Progenitor cell of endocrine pancreas (in vitro differentiated cells): ENCODE data around the gene CYB5R4. TPM values are rescaled to one million over a fixed set of nuclear protein-coding genes. Genes with fewer than 3 reads are reported as not detected.
A peak's percentile ranks its signal among the peaks of the same experiment; 100 is the strongest.

Source experiments
- DNase-seq: peaks from one replicate; pipeline ENCODE4 v3.0.0; 2021; ENCODE audit warnings: low spot score; ENCODE audit not compliant: unreplicated experiment
- H3K27ac Mint-ChIP-seq: 2 replicates; pipeline ENCODE4 v1.8.0; 2021; ENCODE audit warnings: mild to moderate bottlenecking, moderate library complexity, mixed read lengths
- H3K27me3 Mint-ChIP-seq: 2 replicates; pipeline ENCODE4 v1.8.0; 2021; ENCODE audit warnings: mixed read lengths
- H3K36me3 Mint-ChIP-seq: 2 replicates; pipeline ENCODE4 v1.8.0; 2022; ENCODE audit warnings: mixed read lengths; ENCODE audit not compliant: insufficient read depth
- H3K4me1 Mint-ChIP-seq: 2 replicates; pipeline ENCODE4 v1.8.0; 2021; ENCODE audit warnings: low read depth, mixed read lengths
- H3K4me3 Mint-ChIP-seq: 2 replicates; pipeline ENCODE4 v1.8.0; 2021; ENCODE audit warnings: low read depth, mild to moderate bottlenecking, moderate library complexity, mixed read lengths
- H3K9me3 Mint-ChIP-seq: 2 replicates; pipeline ENCODE4 v1.8.0; 2021; ENCODE audit warnings: low read depth, mixed read lengths
- total RNA-seq: library from RNA; stranded (reverse); gene quantifications from 2 replicates; pipeline ENCODE4 v1.2.1, GENCODE V29; 2021
- TF ChIP-seq, protein P1 (sequence below): fragments of 200-600 bp; sonication (generic); IDR thresholded peaks from one replicate; pipeline ENCODE4 v1.5.0; 2021; ENCODE audit warnings: antibody characterized with exemption, mild to moderate bottlenecking; ENCODE audit not compliant: unreplicated experiment

The CYB5R4 gene
- total RNA-seq, 1 donor from 2014 or later: 17.8 TPM

DNA sequence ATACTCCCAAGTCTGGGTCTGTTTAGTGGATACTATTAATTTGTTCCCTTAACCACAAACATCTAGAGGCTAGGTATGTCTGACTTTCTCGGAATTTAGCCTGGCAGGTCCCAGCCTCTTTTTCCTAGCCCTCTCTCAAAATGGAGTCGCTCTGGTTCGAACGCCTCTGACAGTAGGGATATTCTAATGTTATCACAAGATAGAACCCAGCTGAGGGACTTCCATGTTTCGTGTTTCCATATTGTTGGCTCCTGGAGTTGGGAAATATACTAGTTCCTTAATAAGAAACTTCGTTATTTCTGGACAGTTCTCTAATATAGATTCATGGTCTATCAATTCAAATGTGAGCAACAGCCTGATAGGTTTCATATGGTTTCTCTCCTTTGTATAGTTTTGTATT, 16.4 kb downstream of the CYB5R4 start:
- H3K4me1 Mint-ChIP-seq: peaks cover 14% of the 10 kb centered on the region
- H3K9me3 Mint-ChIP-seq: no peaks in the 10 kb centered on the region
- DNase-seq: no peak
- no peaks in the 10 kb centered on the region for H3K27me3 Mint-ChIP-seq
- H3K4me3 Mint-ChIP-seq: no peak overlapping the region
- H3K27ac Mint-ChIP-seq: no peak overlapping the region
- peaks cover 1% of the 10 kb centered on the region for H3K36me3 Mint-ChIP-seq
- TF ChIP-seq, protein P1, sequence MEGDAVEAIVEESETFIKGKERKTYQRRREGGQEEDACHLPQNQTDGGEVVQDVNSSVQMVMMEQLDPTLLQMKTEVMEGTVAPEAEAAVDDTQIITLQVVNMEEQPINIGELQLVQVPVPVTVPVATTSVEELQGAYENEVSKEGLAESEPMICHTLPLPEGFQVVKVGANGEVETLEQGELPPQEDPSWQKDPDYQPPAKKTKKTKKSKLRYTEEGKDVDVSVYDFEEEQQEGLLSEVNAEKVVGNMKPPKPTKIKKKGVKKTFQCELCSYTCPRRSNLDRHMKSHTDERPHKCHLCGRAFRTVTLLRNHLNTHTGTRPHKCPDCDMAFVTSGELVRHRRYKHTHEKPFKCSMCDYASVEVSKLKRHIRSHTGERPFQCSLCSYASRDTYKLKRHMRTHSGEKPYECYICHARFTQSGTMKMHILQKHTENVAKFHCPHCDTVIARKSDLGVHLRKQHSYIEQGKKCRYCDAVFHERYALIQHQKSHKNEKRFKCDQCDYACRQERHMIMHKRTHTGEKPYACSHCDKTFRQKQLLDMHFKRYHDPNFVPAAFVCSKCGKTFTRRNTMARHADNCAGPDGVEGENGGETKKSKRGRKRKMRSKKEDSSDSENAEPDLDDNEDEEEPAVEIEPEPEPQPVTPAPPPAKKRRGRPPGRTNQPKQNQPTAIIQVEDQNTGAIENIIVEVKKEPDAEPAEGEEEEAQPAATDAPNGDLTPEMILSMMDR: no peak

GRCh38 chr6:83878902-83879644, 19.6 kb downstream of the CYB5R4 start:
- Mint-ChIP-seq H3K27me3 (no peaks in the 10 kb centered on the region), H3K9me3 (no peaks in the 10 kb centered on the region), H3K27ac (no peak overlapping the region)

DNA sequence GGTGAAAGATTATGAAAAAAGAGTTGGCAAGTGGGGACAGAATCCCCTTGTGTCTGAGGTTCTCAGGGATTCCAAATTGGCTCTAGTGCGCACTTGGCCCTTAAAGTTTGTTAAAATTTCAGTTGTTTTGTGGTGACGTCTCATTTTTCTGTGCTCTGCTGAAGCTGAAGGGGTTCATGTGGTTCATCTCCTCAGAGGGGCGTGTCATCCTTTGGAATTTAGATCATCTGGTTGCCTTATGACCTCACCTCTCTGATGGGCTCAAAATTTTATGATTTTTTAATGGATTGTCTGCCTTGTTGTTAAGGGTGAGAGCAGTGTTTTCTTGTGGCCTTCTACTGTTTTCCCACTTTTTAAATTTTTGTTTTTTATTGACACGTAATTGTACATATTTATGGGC, 20.3 kb downstream of the CYB5R4 start:
- TF ChIP-seq, protein P1: no peak
- Mint-ChIP-seq H3K27me3 (no peaks in the 10 kb centered on the region), H3K9me3 (no peaks in the 10 kb centered on the region), H3K4me1 (peaks cover 12% of the 10 kb centered on the region), H3K27ac (no peak overlapping the region), H3K36me3 (peaks cover 1% of the 10 kb centered on the region), H3K4me3 (no peak overlapping the region)
- DNase-seq: no peak

More at GRCh38 chr6:83878902-83879644, 19.6 kb downstream of the CYB5R4 start:
- TF ChIP-seq, protein P1: no peak
- Mint-ChIP-seq H3K4me1 (peaks cover 12% of the 10 kb centered on the region), H3K36me3 (peaks cover 1% of the 10 kb centered on the region), H3K4me3 (no peak overlapping the region)
- DNase-seq: no peak

- peaks cover 11% of the 10 kb centered on the region for H3K4me1 Mint-ChIP-seq
- DNase-seq: no peak
- no peak overlapping the region for H3K27ac Mint-ChIP-seq
- TF ChIP-seq, protein P1: no peak
- no peaks in the 10 kb centered on the region for H3K36me3 Mint-ChIP-seq
- no peak overlapping the region for H3K4me3 Mint-ChIP-seq
- H3K9me3 Mint-ChIP-seq: no peaks in the 10 kb centered on the region
- H3K27me3 Mint-ChIP-seq: no peaks in the 10 kb centered on the region
Observed at GRCh38 chr6:83883240-83883639, 23.8 kb downstream of the CYB5R4 start.

- H3K27ac Mint-ChIP-seq: no peak overlapping the region
- TF ChIP-seq, protein P1: peak; percentile 80
- peaks cover 4% of the 10 kb centered on the region for H3K4me1 Mint-ChIP-seq
- no peaks in the 10 kb centered on the region for H3K9me3 Mint-ChIP-seq
- no peaks in the 10 kb centered on the region for H3K36me3 Mint-ChIP-seq
- H3K4me3 Mint-ChIP-seq: no peak overlapping the region
- no peak for DNase-seq
- no peaks in the 10 kb centered on the region for H3K27me3 Mint-ChIP-seq
Observed at GRCh38 chr6:83884523-83884922, 25.0 kb downstream of the CYB5R4 start.
